Umbilical cord (tissue), 2 donors: Measurements from ENCODE around the gene YWHAE. TPM values are rescaled to one million over a fixed set of nuclear protein-coding genes. Genes with fewer than 3 reads are reported as not detected.
A peak's percentile ranks its signal among the peaks of the same experiment; 100 is the strongest.
"Not testable (repeated sequence)": the region's sequence is repeated elsewhere in the genome, so short reads cannot be mapped to it uniquely, and the experiment has no call there.

Experiments used
- DNase-seq: peaks from one replicate; pipeline ENCODE4 v3.0.0-alpha.2; 2015; ENCODE audit warnings: low spot score
- total RNA-seq: library from RNA; depleted of rRNA; stranded (reverse); fragments of >200 nt; gene quantifications from one replicate; pipeline ENCODE4 v1.2.3, GENCODE V29; 2014; ENCODE audit warnings: low replicate concordance; ENCODE audit not compliant: insufficient read depth

The YWHAE gene
- total RNA-seq, 1 donor from 2014 or later = 182 TPM

DNA sequence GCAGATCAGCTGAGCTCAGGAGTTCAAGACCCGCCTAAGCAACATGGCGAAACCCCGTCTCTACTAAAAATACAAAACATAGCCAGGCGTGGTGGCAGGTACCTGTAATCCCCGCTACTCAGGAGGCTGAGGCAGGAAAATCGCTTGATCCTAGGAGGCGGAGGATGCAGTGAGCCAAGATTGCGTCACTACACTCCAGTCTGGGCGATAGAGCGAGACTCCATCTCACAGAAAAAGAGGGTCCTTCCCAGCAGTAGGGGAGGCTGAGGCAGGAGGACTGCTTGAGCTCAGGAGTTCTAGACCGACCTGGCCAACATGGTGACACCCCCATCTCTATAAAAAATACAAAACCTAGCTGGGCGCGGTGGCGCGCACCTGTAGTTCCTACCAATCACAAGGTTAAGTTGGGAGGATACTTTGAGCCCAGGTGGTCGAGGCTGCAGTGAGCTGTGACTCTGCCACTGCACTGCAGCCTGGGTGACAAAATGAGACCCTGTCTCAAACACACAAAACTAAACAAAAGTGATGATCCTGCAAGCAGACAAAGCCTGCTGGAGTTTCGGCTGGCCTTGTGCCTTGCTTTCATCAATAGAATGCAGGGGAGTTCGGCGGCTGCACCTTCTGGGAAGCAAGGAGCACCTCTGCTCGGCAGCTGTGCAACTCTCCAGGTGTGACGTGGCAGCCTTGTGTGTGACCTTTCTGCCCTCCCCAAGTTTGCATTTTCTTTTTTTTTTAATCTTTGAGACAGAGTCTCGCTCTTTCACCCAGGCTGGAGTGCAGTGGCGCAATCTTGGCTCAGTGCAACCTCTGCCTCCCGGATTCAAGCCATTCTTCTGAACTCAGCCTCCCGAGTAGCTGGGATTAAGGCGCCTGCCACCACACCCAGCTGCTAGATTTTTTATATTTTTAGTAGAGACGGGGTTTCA lies 12.4 kb upstream of the YWHAE start:
- DNase-seq = no peak

- DNase-seq = no peak
These were observed 2.2 kb upstream of the YWHAE start for GRCh38 chr17:1402262-1402586.

GRCh38 chr17:1398931-1399678 lies 917 bp downstream of the YWHAE start:
- DNase-seq = peak; percentile 39

GRCh38 chr17:1398028-1398427 lies 2.0 kb downstream of the YWHAE start:
- DNase-seq = no peak

DNA sequence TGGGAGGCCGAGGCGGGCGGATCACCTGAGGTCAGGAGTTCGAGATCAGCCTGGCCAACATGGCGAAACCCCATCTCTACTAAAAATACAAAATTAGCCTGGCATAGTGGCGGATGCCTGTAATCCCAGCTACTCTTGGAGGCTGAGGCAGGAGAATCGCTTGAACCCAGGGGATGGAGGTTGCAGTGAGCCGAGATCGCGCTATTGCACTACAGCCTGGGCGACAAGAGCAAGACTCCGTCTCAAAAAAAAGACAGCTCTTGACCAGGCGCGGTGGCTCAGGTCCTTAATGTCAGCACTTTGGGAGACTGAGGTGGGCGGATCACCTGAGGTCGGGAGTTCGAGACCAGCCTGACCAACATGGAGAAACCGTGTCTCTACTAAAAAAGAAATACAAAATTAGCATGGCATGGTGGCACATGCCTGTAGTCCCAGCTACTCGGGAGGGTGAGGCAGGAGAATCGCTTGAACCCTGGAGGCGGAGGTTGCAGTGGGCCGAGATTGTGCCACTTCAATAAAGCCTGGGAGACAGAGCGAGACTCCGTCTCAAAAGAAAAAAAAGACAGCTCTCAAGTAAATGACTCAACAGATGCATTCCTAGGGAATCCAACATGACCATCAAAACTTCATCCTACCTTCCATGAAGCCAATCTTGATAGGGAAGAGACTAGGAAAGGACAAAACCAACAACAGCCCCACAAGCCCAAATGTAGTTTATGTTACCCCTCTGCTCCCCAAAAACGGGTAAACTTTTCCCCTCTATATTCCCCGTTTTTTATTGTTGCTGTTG lies 4.0 kb downstream of the YWHAE start:
- DNase-seq = not testable (repeated sequence)

- DNase-seq = no peak
These were observed 8.4 kb downstream of the YWHAE start for GRCh38 chr17:1391577-1391976.

GRCh38 chr17:1390432-1391367 lies 9.3 kb downstream of the YWHAE start:
- DNase-seq = peak; percentile 64

DNA sequence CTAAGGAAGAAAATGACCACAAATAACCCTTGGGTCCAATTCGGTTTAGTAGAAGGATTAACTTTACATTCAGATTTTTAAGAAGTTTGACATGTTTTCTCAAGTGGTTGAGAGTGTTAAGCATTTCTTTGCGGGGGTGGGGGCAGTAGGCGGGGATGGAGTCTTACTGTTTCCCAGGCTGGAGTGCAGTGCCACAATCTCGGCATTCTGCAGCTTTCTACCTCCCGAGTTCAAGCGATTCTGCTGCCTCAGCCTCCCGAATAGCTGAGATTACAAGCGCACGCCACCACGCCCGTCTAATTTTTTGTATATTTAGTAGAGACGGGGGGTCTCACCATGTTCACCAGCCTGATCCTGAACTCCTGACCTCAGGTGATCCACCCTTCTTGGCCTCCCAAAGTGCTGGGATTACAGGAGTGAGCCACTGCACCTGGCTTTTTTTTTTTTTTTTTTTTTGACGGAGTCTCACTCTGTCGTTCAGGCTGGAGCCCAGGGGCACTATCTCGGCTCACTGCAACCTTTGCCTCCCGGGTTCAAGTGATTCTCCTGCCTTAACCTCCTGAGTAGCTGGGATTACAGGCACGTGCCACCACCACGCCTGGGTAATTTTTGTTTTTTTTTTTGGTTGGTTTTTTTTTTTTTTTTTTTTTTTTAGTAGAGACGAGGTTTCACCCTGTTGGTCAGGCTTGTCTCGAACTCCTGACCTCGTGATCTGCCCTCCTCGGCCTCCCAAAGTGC lies 12.4 kb downstream of the YWHAE start:
- DNase-seq = not testable (repeated sequence)

GRCh38 chr17:1386675-1387190 lies 13.3 kb downstream of the YWHAE start:
- not testable (repeated sequence) for DNase-seq

- DNase-seq = no peak
These were observed 13.8 kb downstream of the YWHAE start for GRCh38 chr17:1386265-1386664.

GRCh38 chr17:1385861-1386260 lies 14.2 kb downstream of the YWHAE start:
- DNase-seq = no peak

DNA sequence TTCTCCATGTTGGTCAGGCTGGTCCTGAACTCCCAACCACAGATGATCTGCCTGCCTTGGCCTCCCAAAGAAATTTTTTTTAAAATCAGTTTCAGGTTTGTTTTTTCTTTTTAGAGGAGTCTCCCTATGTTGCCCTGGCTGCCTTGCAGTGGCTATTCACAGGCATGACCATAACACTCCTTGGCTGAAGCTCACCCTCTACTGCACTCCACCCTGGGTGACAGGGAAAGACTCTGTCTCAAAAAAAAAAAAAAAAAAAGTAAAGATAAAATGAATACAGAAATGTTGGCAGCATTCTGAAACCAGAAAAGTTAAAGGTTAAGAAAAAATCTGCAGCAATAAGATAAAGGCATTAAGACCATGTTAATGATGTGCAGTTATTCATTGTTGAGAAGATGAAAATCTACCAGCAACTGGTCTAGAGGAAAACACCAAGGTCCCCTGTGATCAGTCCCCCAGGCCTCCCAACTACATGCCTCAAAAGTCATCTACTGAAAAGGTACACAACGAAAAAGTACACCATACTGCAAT lies 15.1 kb downstream of the YWHAE start:
- peak; percentile 22 for DNase-seq

DNA sequence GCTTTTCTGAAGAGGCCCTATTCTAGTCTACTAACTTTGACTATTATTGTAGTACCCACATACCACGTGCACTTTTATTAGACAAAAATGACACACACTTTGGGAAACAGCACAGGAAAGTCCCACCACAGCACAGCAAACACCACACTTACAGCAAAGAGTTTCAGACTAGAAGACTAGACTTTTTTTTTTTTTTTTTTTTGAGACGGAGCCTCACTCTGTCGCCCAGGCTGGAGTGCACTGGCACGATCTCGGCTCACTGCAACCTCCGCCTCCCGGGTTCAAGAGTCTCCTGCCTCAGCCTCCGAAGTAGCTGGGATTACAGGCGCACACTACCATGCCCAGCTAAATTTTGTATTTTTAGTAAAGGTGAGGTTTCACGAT lies 20.1 kb downstream of the YWHAE start:
- no peak for DNase-seq

DNA sequence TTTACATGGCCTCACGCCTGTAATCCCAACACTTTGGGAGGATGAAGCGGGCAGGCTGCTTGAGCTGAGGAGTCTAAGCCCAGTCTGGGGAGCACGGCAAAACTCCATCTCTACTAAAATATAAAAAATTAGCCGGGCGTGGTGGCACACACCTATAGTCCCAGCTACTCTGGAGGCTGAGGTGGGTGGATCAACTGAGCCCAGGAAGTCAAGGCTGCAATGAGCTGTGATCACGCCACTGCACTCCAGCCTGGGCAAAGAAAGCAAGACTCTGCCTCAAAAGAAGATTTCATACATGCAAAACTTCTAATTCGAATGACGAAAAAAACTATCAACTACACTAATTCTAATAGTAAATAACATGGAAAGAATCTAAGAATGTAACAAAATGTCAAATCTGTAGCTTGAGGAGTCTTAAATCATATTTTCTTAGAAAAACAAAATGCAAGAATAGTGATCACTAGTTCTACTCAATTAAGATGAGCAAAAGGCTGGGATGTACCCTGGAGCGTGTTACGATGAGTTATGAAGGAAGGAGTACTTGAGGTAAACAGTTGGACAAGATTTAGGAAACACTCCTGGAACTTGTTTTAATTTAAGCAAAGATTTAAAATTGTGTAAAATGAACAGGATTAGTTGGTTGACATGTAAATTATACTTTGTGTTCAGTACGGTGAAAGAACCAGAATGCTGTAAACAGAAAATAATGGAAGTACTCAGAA lies 20.7 kb downstream of the YWHAE start:
- no peak for DNase-seq

DNA sequence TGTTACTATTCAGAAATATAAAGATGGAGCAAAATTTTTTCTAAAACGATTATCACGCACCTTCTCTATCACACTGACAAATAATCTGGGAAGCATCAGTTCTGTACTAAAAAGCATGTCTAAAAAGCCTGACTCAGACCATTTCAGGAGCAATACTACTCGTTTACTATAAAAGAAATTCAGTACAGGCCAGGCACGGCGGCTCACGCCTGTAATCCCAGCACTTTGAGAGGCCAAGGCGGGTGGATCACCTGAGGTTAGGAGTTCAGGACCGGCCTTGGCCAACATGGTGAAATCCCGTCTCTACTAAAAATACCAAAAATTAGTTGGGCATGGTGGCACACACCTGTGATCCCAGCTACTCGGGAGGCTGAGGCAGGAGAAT lies 21.6 kb downstream of the YWHAE start:
- DNase-seq = not testable (repeated sequence)

DNA sequence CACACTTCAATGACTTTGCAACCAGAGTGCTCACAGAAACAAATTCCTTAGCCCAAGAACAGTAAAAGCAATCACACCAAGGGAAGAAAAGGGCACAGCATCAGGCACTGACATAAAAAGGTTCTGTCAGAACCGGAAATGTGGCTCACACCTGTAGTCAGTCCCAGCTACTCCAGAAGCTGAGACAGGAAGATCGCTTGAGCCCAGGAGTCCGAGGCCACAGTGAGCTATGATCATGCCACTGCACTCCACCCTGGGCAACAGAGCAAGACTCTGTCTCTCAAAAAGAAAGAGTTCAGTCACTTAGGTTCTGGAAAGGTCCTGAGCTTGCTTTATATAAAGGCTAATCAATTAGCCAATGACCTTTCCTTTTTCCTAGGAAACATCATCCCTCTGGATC lies 22.7 kb downstream of the YWHAE start:
- no peak for DNase-seq

- no peak for DNase-seq
These were observed 24.0 kb downstream of the YWHAE start for GRCh38 chr17:1376061-1376460.

DNA sequence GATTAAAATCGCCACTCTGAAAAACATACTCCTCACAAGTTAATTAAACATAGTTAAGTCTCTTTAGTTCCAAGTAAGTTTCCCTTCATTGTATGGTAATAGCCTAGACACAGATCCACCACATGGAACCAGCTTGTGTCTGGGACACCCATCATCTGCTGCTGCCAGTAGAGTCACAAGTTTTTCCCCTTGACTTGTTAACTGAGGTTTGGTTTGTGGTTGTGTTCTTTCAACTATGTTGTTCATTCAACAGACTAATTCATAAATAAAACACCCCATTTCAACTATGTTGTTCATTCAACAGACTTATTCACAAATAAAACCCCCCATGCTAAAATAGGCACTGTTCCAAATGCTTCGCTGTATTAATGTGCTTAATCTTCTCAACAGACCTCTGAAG lies 24.4 kb downstream of the YWHAE start:
- DNase-seq = no peak
